HepG2 (cell line): ENCODE measurements around the gene LENEP. TPM values are rescaled to one million over a fixed set of nuclear protein-coding genes. Genes with fewer than 3 reads are reported as not detected.

Experiments used
- ARHGAP35 ChIP-seq: sonication (generic); formaldehyde crosslinking; IDR thresholded peaks from 2 replicates; pipeline ENCODE4 v1.9.0; 2022; ENCODE audit warnings: mild to moderate bottlenecking, inconsistent platforms, moderate library complexity, missing genetic modification reagents, borderline replicate concordance
- DMAP1 ChIP-seq: IDR thresholded peaks from 2 replicates; pipeline ENCODE4 v1.6.1; 2016
- ELK4 ChIP-seq: sonication (generic); formaldehyde crosslinking; IDR thresholded peaks from 2 replicates; pipeline ENCODE4 v1.9.0; 2021; ENCODE audit warnings: missing genetic modification reagents, borderline replicate concordance
- FOXC1 ChIP-seq: sonication (generic); formaldehyde crosslinking; IDR thresholded peaks from 2 replicates; pipeline ENCODE4 v1.8.0; 2022; ENCODE audit warnings: mild to moderate bottlenecking, missing genetic modification reagents, borderline replicate concordance
- GABPB1 ChIP-seq: IDR thresholded peaks from 2 replicates; pipeline ENCODE4 v1.6.1; 2016; ENCODE audit warnings: mild to moderate bottlenecking, missing genetic modification reagents, moderate library complexity, missing compliant biosample characterization
- KDM4B ChIP-seq: sonication (generic); formaldehyde crosslinking; IDR thresholded peaks from 2 replicates; pipeline ENCODE4 v1.4.0; 2020; ENCODE audit warnings: missing genetic modification reagents
- KLF9 ChIP-seq: IDR thresholded peaks from 2 replicates; pipeline ENCODE4 v1.6.1; 2016; ENCODE audit warnings: low read depth
- KMT2B ChIP-seq: IDR thresholded peaks from 2 replicates; pipeline ENCODE4 v1.6.1; 2016; ENCODE audit warnings: missing genetic modification reagents, missing compliant biosample characterization
- MXD1 ChIP-seq: sonication (generic); formaldehyde crosslinking; IDR thresholded peaks from 2 replicates; pipeline ENCODE4 v1.4.0; 2020; ENCODE audit warnings: mild to moderate bottlenecking, missing genetic modification reagents
- NRL ChIP-seq: sonication (generic); formaldehyde crosslinking; IDR thresholded peaks from 2 replicates; pipeline ENCODE4 v1.5.0; 2020; ENCODE audit warnings: missing genetic modification reagents, mild to moderate bottlenecking, moderate library complexity, borderline replicate concordance
- PBX2 ChIP-seq: IDR thresholded peaks from 2 replicates; pipeline ENCODE4 v1.6.1; 2016; ENCODE audit warnings: control low read depth
- RBFOX2 ChIP-seq: fragments of 200-400 bp; formaldehyde crosslinking; IDR thresholded peaks from 2 replicates; pipeline ENCODE4 v1.6.1; 2017; ENCODE audit warnings: low read depth, mild to moderate bottlenecking, low read length
- RBM22 ChIP-seq: fragments of 200-400 bp; formaldehyde crosslinking; optimal IDR thresholded peaks from 2 replicates; pipeline ENCODE3; 2017; ENCODE audit warnings: mild to moderate bottlenecking, low read length, moderate library complexity
- SMAD3 ChIP-seq: sonication (generic); formaldehyde crosslinking; IDR thresholded peaks from 2 replicates; pipeline ENCODE4 v1.4.0; 2020; ENCODE audit warnings: missing genetic modification reagents
- SMYD3 ChIP-seq: sonication (generic); formaldehyde crosslinking; IDR thresholded peaks from 2 replicates; pipeline ENCODE4 v1.8.1; 2023; ENCODE audit warnings: mild to moderate bottlenecking, missing genetic modification reagents
- SP140L ChIP-seq: sonication (generic); formaldehyde crosslinking; IDR thresholded peaks from 2 replicates; pipeline ENCODE4 v1.4.0; 2020; ENCODE audit warnings: missing genetic modification reagents, borderline replicate concordance
- SP2 ChIP-seq: sonication (generic); formaldehyde crosslinking; IDR thresholded peaks from 2 replicates; pipeline ENCODE4 v1.5.1; 2020; ENCODE audit warnings: mild to moderate bottlenecking, missing genetic modification reagents
- SRY ChIP-seq: sonication (generic); formaldehyde crosslinking; IDR thresholded peaks from 2 replicates; pipeline ENCODE4 v1.8.0; 2022; ENCODE audit warnings: mild to moderate bottlenecking, missing genetic modification reagents
- TCF7L2 ChIP-seq: IDR thresholded peaks from 2 replicates; pipeline ENCODE4 v1.6.1; 2011; ENCODE audit warnings: mild to moderate bottlenecking, low read depth, low read length, moderate library complexity
- YEATS4 ChIP-seq: sonication (generic); formaldehyde crosslinking; IDR thresholded peaks from 2 replicates; pipeline ENCODE4 v1.4.0; 2020; ENCODE audit warnings: missing genetic modification reagents, borderline replicate concordance
- ZBTB42 ChIP-seq: sonication (generic); formaldehyde crosslinking; IDR thresholded peaks from 2 replicates; pipeline ENCODE4 v1.5.0; 2020; ENCODE audit warnings: mild to moderate bottlenecking, missing genetic modification reagents
- ZC3H13 ChIP-seq: sonication (generic); formaldehyde crosslinking; IDR thresholded peaks from 2 replicates; pipeline ENCODE4 v1.8.1; 2023; ENCODE audit warnings: mild to moderate bottlenecking, missing genetic modification reagents, moderate library complexity
- ZGPAT ChIP-seq: IDR thresholded peaks from 2 replicates; pipeline ENCODE4 v1.6.1; 2016; ENCODE audit warnings: mild to moderate bottlenecking
- ZMYM4 ChIP-seq: sonication (generic); formaldehyde crosslinking; IDR thresholded peaks from 2 replicates; pipeline ENCODE4 v1.8.1; 2023; ENCODE audit warnings: mild to moderate bottlenecking, missing genetic modification reagents
- ZNF619 ChIP-seq: sonication (generic); formaldehyde crosslinking; IDR thresholded peaks from 2 replicates; pipeline ENCODE4 v1.4.0; 2020; ENCODE audit warnings: mild to moderate bottlenecking, missing genetic modification reagents
- ZSCAN25 ChIP-seq: sonication (generic); formaldehyde crosslinking; IDR thresholded peaks from 2 replicates; pipeline ENCODE4 v1.8.0; 2022; ENCODE audit warnings: mild to moderate bottlenecking, missing genetic modification reagents
- polyA plus RNA-seq, 8 experiments: library from polyadenylated mRNA; depleted of rRNA in 3 of 8; stranded (reverse) in 7 of 8; unstranded in 1 of 8; fragments of >200 nt; fragmentation: Illumina TruSeq in 4 of 8; extraction: Trizol in 4 of 8; gene quantifications; 2 replicates each; pipeline versions ENCODE4 v1.2.1 to v1.2.3, GENCODE V29; 2011 to 2016; ENCODE audit warnings: low read depth in 4 of 8, missing spikeins in 1 of 8, mixed read lengths in 1 of 8; ENCODE audit not compliant: insufficient read depth in 1 of 8
- total RNA-seq, 5 experiments: library from RNA; depleted of rRNA; stranded (reverse); fragments of >200 nt; fragmentation: Illumina TruSeq; extraction: Trizol; gene quantifications; 2 replicates each; pipeline ENCODE4 v1.2.3, GENCODE V29; 2016; ENCODE audit warnings: low read depth in 1 of 5

LENEP gene
- total and polyA plus RNA-seq, 2 of the 13 experiments (the other 11 are each of a cell fraction or from before 2014, with no cell fraction given) = 0.29 TPM; not detected in 1

GRCh38 chr1:154944401-154945159, 48.8 kb upstream of the LENEP start (continued):
- TF ChIP-seq PBX2 (no peak), ZC3H13 (CRISPR knock-in tag) (no peak), ARHGAP35 (CRISPR knock-in tag) (no peak; the same call in 1 of the 2 replicates), GABPB1 (CRISPR knock-in tag) (peak; percentile 40; the same call in 1 of the 2 replicates), KDM4B (CRISPR knock-in tag) (no peak), ZSCAN25 (peak; percentile 61; the same call in 1 of the 2 replicates), TCF7L2 (no peak), ZGPAT (CRISPR knock-in tag) (peak; percentile 78), SMYD3 (CRISPR knock-in tag) (no peak), SMAD3 (no peak), DMAP1 (CRISPR knock-in tag) (peak; percentile 45; the same call in 1 of the 2 replicates), ZNF619 (no peak), NRL (no peak; the same call in 1 of the 2 replicates), ZBTB42 (CRISPR knock-in tag) (0 out of 2 replicates have a peak, but pooled peaks have one; percentile 30), KLF9 (CRISPR knock-in tag) (no peak), SP2 (CRISPR knock-in tag) (no peak), KMT2B (CRISPR knock-in tag) (0 out of 2 replicates have a peak, but pooled peaks have one; percentile 5), RBFOX2 (no peak), ZMYM4 (CRISPR knock-in tag) (peak; percentile 75), SP140L (CRISPR knock-in tag) (no peak), RBM22 (no peak), SRY (CRISPR knock-in tag) (no peak), ELK4 (CRISPR knock-in tag) (no peak), FOXC1 (peak; percentile 49; the same call in 1 of the 2 replicates), YEATS4 (peak; percentile 76; the same call in 1 of the 2 replicates), MXD1 (CRISPR knock-in tag) (no peak)
